Stimulated activated CD8-positive, alpha-beta memory T cell treated with anti-CD3 and anti-CD28 coated beads, Interleukin-12 subunit alpha, Interleukin-12 subunit beta, amount 100 ng/mL, for 4 hours (primary cell): ENCODE data around the gene IFIT1.
"Not testable (repeated sequence)": the region's sequence is repeated elsewhere in the genome, so short reads cannot be mapped to it uniquely, and the experiment has no call there.

Experiments
- DNase-seq: peaks from one replicate; pipeline ENCODE4 v3.0.0-alpha.2; 2020; ENCODE audit warnings: low read depth

Gene IFIT1

DNA sequence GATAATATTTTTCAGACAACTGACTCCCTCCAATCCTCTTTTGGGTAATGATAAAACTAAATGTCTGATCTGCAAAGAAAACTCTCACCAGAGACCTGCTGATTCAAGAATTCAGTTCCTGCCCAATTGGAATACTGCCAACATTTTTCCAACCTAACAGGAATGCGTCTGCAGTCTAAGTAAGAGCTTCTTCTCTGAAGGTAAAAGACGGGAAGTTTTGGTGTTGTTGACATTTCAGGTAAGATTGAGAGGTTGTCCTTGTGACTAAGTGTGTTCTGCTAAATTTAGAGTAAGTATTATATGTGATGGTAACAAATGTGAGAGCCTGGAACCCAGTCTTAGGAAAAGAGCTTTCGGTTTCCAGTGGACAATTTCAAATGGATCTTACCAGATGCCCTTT is 39.6 kb downstream of the IFIT1 start:
- DNase-seq = no peak

GRCh38 chr10:89438525-89438924 is 46.1 kb downstream of the IFIT1 start:
- DNase-seq = no peak

DNA sequence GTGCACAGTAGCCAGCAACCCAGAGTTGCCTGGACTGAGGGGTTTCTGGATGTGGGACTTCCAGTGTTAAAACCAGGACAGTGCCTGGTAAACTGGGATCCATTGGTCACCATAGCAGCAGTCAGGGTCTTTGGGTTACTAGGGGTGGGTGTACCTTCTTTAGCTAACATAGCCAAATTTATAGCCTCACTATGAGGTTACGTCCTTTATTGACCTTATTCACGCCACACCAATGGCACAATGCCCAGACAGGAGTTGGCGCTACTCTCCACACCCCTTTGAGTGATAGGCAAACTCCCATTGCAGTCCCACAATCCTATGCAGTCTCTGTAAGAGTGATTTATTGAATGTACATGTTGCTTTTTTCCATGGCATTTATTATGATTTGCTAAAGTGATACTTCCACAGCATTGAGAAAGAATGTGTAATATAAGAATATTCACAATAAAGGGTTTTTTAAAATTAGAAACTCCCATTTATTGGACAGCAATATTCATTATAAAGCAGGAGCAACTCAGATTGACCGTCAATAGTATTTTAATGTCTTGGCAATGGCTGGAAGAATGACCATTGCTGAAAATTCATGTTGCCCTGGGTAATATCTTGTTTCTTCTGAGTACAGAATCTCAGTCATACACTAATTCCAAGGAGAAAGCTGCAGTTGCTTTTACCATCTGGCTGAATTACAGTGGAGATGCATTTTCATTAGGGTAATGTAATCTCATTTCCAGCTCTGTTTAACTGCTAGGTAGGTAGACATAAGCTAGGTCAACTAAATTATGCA is 48.0 kb downstream of the IFIT1 start:
- DNase-seq = no peak

DNA sequence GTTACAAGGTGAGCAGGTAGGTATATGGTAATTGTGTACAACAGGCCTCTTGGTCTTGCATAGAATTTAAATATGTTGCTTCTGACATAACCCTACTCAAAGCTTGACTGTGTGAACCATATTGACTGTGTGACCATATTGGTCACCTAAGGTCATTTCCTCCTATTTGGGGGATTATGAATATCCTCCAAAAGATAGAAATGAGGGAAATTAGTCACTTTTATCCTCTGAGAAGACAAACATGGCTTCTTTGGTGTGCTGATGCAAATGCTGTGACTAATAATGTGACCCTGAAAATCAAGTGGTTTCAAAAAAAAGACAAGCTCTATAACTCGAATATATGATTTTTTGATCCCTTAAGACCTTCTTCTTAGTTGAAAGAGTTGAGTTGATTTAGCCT is 49.9 kb downstream of the IFIT1 start:
- no peak for DNase-seq

DNA sequence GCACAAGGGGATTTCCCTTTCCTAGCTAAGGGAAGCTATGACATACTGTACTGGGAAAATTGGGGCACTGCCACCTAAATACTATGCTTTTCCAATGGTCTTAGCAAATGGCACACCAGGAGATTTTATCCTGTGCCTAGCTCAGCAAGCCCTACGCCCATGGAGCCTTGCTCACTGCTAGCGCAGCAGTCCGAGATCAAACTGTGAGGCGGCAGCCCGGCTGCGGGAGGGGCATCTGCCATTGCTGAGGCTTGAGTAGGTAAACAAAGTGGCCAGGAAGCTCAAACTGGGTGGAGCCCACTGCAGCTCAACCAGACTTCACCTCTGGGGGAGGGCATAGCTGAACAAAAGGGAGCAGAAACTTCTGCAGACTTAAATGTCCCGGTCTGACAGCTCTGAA is 52.4 kb downstream of the IFIT1 start:
- not testable (repeated sequence) for DNase-seq

- no peak for DNase-seq
These were observed 58.5 kb downstream of the IFIT1 start for GRCh38 chr10:89450901-89451300.

DNA sequence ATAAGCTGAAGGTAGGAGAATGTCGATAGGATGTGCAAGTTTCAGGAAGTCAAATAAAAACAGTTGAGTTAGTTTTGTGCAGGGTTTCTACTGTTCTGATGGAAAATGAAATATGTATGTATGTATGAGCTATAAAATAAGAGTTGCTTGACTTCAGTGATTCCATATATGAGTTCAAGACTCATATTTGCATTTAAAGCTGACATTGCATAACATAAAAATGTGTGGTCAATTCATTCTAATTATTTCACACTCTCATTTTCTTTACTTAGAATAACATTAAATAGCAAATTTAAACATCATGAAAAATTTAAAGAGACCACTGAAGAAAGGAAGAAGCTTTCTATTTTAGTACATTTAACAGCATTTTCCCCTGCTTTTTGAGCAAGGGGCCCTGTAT is 59.8 kb downstream of the IFIT1 start:
- DNase-seq = no peak

GRCh38 chr10:89454561-89455347 is 62.3 kb downstream of the IFIT1 start:
- DNase-seq = no peak
